Measurements from ENCODE around the gene STXBP5. TPM values are rescaled to one million over a fixed set of nuclear protein-coding genes. Genes with fewer than 3 reads are reported as not detected.
A peak's percentile ranks its signal among the peaks of the same experiment; 100 is the strongest.

STXBP5 gene
- total RNA-seq, 3 donors from 2014 or later = 42.0 to 71.1 (median 47.8) TPM

- H3K4me1 ChIP-seq (ENCODE audit: low read depth) = no peaks in the 10 kb centered on the region
- ATAC-seq (no peak), DNase-seq (no peak)
- intact Hi-C loops (cut with DNase I, micrococcal nuclease) = no loop called here
- TF ChIP-seq CTCF (IDR thresholded peaks at IDR 0.05) = no peak
- no peaks in the 10 kb centered on the region for H3K9me3 ChIP-seq
- no peaks in the 10 kb centered on the region for H3K36me3 ChIP-seq (ENCODE audit: low read depth)
- H3K4me3 ChIP-seq = no peak overlapping the region
Measured at GRCh38 chr6:147304016-147304415, 99.8 kb downstream of the STXBP5 start.

- TF ChIP-seq CTCF (IDR thresholded peaks at IDR 0.05) = no peak
- intact Hi-C loops (cut with DNase I, micrococcal nuclease) = no loop called here
- Histone ChIP-seq H3K36me3 (ENCODE audit: low read depth) (no peaks in the 10 kb centered on the region), H3K4me1 (ENCODE audit: low read depth) (no peaks in the 10 kb centered on the region), H3K9me3 (no peaks in the 10 kb centered on the region), H3K4me3 (no peak overlapping the region)
- DNase-seq = no peak
- ATAC-seq = no peak
Measured at GRCh38 chr6:147310521-147310920, 106.3 kb downstream of the STXBP5 start.

- no peak for ATAC-seq
- Histone ChIP-seq H3K9me3 (no peaks in the 10 kb centered on the region), H3K4me3 (no peak overlapping the region), H3K4me1 (ENCODE audit: low read depth) (no peaks in the 10 kb centered on the region), H3K36me3 (ENCODE audit: low read depth) (no peaks in the 10 kb centered on the region)
- intact Hi-C loops (cut with DNase I, micrococcal nuclease) = no loop called here
- DNase-seq = no peak
- no peak for TF ChIP-seq CTCF (IDR thresholded peaks at IDR 0.05)
Measured at GRCh38 chr6:147311218-147311617, 107.0 kb downstream of the STXBP5 start.

GRCh38 chr6:147321260-147321659 lies 117.0 kb downstream of the STXBP5 start:
- Histone ChIP-seq H3K4me1 (ENCODE audit: low read depth) (no peaks in the 10 kb centered on the region), H3K4me3 (no peak overlapping the region), H3K9me3 (no peaks in the 10 kb centered on the region), H3K36me3 (ENCODE audit: low read depth) (peaks cover 12% of the 10 kb centered on the region)
- intact Hi-C loops (cut with DNase I, micrococcal nuclease) = no loop called here
- DNase-seq = no peak
- no peak for ATAC-seq
- no peak for TF ChIP-seq CTCF (IDR thresholded peaks at IDR 0.05)

GRCh38 chr6:147322299-147323162 lies 118.3 kb downstream of the STXBP5 start:
- peaks cover 12% of the 10 kb centered on the region for H3K36me3 ChIP-seq (ENCODE audit: low read depth)
- H3K4me1 ChIP-seq (ENCODE audit: low read depth) = no peaks in the 10 kb centered on the region
- no peaks in the 10 kb centered on the region for H3K9me3 ChIP-seq
- DNase-seq (no peak), ATAC-seq (peak; percentile 83)
- intact Hi-C loops (cut with DNase I, micrococcal nuclease) = no loop called here
- no peak overlapping the region for H3K4me3 ChIP-seq
- no peak for TF ChIP-seq CTCF (IDR thresholded peaks at IDR 0.05)

All from mucosa of descending colon (tissue), 3 donors.